Left lung (tissue), 10 donors: ENCODE measurements around the gene RAP1GAP2. TPM values are rescaled to one million over a fixed set of nuclear protein-coding genes. Genes with fewer than 3 reads are reported as not detected.

ENCODE experiments used
- ATAC-seq: fragments of 200-7000 bp; cut with Tn5 transposase; one replicate; pipeline ENCODE4 v1.9.1; 2020; ENCODE audit warnings: moderate library complexity
- DNase-seq, 4 donors: peaks; one replicate each; pipeline ENCODE4 v3.0.0-alpha.2; 2013 to 2020
- H3K27ac ChIP-seq, 2 donors: fragments of 200-600 bp; sonication (generic) in 1 of 2; one replicate each; pipeline versions ENCODE4 v1.5.0 to v1.8.0; 2020 to 2021
- H3K27me3 ChIP-seq, 2 donors: fragments of 200-600 bp; sonication (generic) in 1 of 2; one replicate each; pipeline versions ENCODE4 v1.5.0 to v1.8.0; 2020 to 2021
- H3K36me3 ChIP-seq, 2 donors: fragments of 200-600 bp; sonication (generic) in 1 of 2; one replicate each; pipeline versions ENCODE4 v1.5.0 to v1.8.0; 2020 to 2021
- H3K4me1 ChIP-seq, 2 donors: fragments of 200-600 bp; one replicate each; pipeline ENCODE4 v1.8.0; 2021
- H3K4me3 ChIP-seq, 2 donors: fragments of 200-600 bp; sonication (generic) in 1 of 2; one replicate each; pipeline versions ENCODE4 v1.5.0 to v1.8.0; 2020 to 2021; ENCODE audit warnings: mild to moderate bottlenecking in 1 of 2
- H3K9me3 ChIP-seq, 2 donors: fragments of 200-600 bp; sonication (generic) in 1 of 2; one replicate each; pipeline versions ENCODE4 v1.5.0 to v1.8.0; 2020 to 2021
- CTCF ChIP-seq, 2 donors: fragments of 200-600 bp; sonication (generic) in 1 of 2; IDR thresholded peaks; one replicate each; pipeline versions ENCODE4 v1.5.0 to v1.8.0; 2021; ENCODE audit warnings: antibody characterized with exemption in 2 of 2
- intact Hi-C, 2 donors: fragments of 100-400 bp; cut with DNase I; formaldehyde crosslinking; loops; one replicate each; pipeline versions ENCODE4 v1.11.2 to v1.14.2; 2022
- polyA plus RNA-seq, 6 donors: library from polyadenylated mRNA; unstranded; fragments of 120-200 nt; gene quantifications; one replicate each; pipeline ENCODE4 v1.2.1, GENCODE V29; 2013; ENCODE audit not compliant: insufficient read length in 6 of 6
- total RNA-seq, 2 donors: library from RNA; stranded (reverse); fragmentation: NEBNext Ultra II Directional; extraction: Animal tissue kit (Norgen Biotek cat#: 25700); gene quantifications; one replicate each; pipeline ENCODE4 v1.2.1, GENCODE V29; 2021
- donor health status: DM: no; HTN: yes; CAD: no.
- donor health status: DM: no; HTN: no; CAD: no.

The RAP1GAP2 gene
- total and polyA plus RNA-seq, 8 donors, result 8.0 to 14.5 (median 9.7) TPM

- TF ChIP-seq CTCF (IDR thresholded peaks at IDR 0.05), result no peak
- Histone ChIP-seq H3K27ac (no peak overlapping the region), H3K4me1 (no peaks in the 10 kb centered on the region), H3K4me3 (no peak overlapping the region), H3K36me3 (no peaks in the 10 kb centered on the region), H3K9me3 (no peaks in the 10 kb centered on the region), H3K27me3 (peaks cover 0 to under 1% of the 10 kb centered on the region in 2 donors)
- intact Hi-C loops, result no loop called here
- ATAC-seq (no peak), DNase-seq (no peak)
Observed at GRCh38 chr17:2878751-2879254, 82.6 kb downstream of the RAP1GAP2 start.

GRCh38 chr17:2880050-2880449 is 83.8 kb downstream of the RAP1GAP2 start:
- ATAC-seq (no peak), DNase-seq (no peak)
- Histone ChIP-seq H3K9me3 (no peaks in the 10 kb centered on the region), H3K36me3 (no peaks in the 10 kb centered on the region), H3K27me3 (no peaks in the 10 kb centered on the region), H3K27ac (no peak overlapping the region), H3K4me3 (no peak overlapping the region), H3K4me1 (no peaks in the 10 kb centered on the region)
- no peak for TF ChIP-seq CTCF (IDR thresholded peaks at IDR 0.05)
- intact Hi-C loops, result no loop called here

GRCh38 chr17:2881295-2881694 is 85.1 kb downstream of the RAP1GAP2 start:
- H3K27me3 ChIP-seq, result no peaks in the 10 kb centered on the region
- ATAC-seq (no peak), DNase-seq (no peak)
- H3K36me3 ChIP-seq, result no peaks in the 10 kb centered on the region
- no peaks in the 10 kb centered on the region for H3K9me3 ChIP-seq
- H3K4me1 ChIP-seq, result no peaks in the 10 kb centered on the region
- no peak overlapping the region for H3K4me3 ChIP-seq
- intact Hi-C loops, result no loop called here
- TF ChIP-seq CTCF (IDR thresholded peaks at IDR 0.05), result no peak
- no peak overlapping the region for H3K27ac ChIP-seq

- H3K4me1 ChIP-seq, result no peaks in the 10 kb centered on the region
- H3K27me3 ChIP-seq, result no peaks in the 10 kb centered on the region
- DNase-seq (no peak), ATAC-seq (peak; percentile 54)
- no peaks in the 10 kb centered on the region for H3K9me3 ChIP-seq
- intact Hi-C loops, result no loop called here
- no peak overlapping the region for H3K27ac ChIP-seq
- no peak overlapping the region for H3K4me3 ChIP-seq
- H3K36me3 ChIP-seq, result no peaks in the 10 kb centered on the region
- TF ChIP-seq CTCF (IDR thresholded peaks at IDR 0.05), result no peak
Observed at GRCh38 chr17:2883544-2884213, 87.4 kb downstream of the RAP1GAP2 start.

GRCh38 chr17:2885733-2886132 is 89.5 kb downstream of the RAP1GAP2 start:
- Histone ChIP-seq H3K4me3 (no peak overlapping the region), H3K9me3 (no peaks in the 10 kb centered on the region), H3K36me3 (no peaks in the 10 kb centered on the region), H3K27ac (no peak overlapping the region), H3K4me1 (no peaks in the 10 kb centered on the region), H3K27me3 (no peaks in the 10 kb centered on the region)
- intact Hi-C loops, result no loop called here
- TF ChIP-seq CTCF (IDR thresholded peaks at IDR 0.05), result no peak
- DNase-seq, result no peak
- ATAC-seq, result no peak
